GM11168 (cell line): Measurements from ENCODE around the gene ICA1.

Experiments
- in situ Hi-C: fragments of 300-500 bp; cut with MboI; formaldehyde crosslinking; loops from one replicate; pipeline ENCODE4 v1.12.0; 2022; ENCODE audit warnings: low sequenced_read_pairs; ENCODE audit not compliant: unreplicated experiment

ICA1 gene

DNA sequence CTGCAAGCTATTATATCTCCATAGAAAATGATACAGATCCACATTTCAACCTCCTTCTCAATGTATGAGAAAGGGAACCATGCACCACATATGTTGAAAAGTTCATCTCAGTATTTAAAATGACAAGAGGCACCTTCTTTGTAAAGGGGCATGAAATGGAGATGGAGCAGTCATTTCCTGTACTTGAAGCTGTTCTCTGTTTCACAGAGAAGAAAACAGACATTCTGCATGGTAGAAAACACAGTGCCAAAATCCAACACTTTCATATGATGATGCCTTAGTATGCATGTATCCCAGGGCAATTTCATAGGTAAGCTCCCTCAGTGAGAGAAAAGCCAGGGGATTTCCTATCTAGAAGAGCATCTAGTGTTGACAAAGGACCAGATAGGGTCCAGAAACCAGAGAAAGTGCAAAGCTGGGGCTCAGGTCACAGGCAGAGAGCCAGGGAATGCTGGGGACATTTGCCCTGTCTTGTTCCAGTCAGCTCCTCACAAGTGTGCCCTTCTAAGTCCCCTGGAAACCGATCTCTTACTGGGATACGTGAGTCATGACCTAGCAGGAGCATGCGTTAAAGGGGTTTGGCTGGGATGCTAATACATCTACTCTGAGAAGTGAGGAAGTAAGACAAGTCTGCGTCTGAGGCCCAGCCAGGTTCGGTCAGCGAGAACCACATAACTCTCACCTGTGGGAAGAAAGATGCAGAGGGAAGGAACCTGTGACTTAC, 118.7 kb downstream of the ICA1 start:
- in situ Hi-C loops = no loop called here

GRCh38 chr7:8142477-8142876, 119.5 kb downstream of the ICA1 start:
- in situ Hi-C loops = no loop called here

DNA sequence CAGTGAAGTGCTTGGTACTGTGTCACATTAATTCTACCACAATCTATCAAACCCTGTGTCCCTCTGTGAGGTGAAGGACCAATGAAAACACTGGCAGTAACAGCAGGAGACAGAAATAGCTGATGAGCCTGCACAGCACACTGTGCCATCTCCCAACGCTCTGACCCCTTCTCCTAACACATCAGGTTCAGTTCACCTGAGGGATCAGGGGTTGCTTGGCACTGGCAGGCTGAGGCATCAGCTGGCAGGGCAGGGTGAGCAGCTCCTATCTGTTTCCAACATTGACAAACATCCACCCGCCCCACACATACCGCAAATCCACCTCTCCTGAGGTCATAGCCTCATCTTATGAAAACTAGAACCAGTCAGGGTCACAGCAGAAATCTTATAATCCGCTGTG, 120.9 kb downstream of the ICA1 start:
- in situ Hi-C loops = no loop called here

- in situ Hi-C loops = no loop called here
Observed at GRCh38 chr7:8136051-8136730, 125.8 kb downstream of the ICA1 start.

GRCh38 chr7:8135417-8135816, 126.5 kb downstream of the ICA1 start:
- in situ Hi-C loops = no loop called here

DNA sequence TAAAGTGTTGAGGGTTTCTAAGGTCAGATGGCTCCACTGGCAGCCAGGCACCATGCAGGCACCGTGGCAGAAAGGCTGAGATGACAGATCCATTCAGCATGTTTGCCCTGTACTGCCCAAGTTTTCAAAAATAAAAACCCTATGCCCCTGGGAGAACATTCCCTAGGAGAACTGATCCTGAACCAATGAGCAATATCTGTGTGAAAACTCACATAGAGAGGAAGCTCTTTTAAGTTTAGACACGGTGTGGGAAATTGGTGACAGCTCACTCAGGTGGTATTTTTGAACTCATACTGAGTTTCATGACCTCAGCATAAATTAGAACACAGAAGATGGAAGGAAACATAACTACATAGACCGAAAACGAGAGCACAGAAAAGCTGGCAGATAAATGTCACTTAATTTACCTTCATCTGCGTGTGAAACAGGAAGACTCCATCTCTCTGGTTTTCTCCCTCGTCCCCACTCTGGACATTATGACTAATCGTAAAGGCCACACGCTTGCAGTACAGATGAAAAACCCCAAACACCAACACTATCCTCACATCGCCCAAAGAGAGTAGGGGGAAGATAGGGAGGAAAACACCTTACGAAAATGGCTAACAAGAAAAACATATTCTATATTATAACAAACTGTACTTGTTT, 127.8 kb downstream of the ICA1 start:
- in situ Hi-C loops = no loop called here

- in situ Hi-C loops = no loop called here
Observed at GRCh38 chr7:8133188-8133848, 128.6 kb downstream of the ICA1 start.

- in situ Hi-C loops = no loop called here
Observed at GRCh38 chr7:8131694-8132605, 130.0 kb downstream of the ICA1 start.

DNA sequence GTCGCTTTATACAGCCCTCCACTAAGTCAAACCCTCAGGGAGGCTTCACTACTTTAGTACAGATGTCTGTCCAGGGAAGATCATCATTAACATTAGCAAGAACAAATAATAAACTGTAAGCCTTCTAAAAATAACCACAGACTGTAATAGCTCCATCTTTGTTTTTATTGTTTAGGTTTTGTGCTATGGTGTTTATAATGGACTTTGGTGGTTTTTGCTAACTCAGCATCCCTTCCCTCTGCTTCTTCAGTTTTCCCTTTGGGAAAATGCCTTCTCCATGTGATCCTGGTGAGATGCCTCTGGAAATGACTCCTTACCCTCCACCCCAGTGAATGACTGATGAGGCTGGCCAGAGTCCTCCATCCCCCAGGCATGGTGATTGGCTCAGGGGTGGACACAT, 131.3 kb downstream of the ICA1 start:
- in situ Hi-C loops = no loop called here

- in situ Hi-C loops = no loop called here
Observed at GRCh38 chr7:8129318-8129659, 132.7 kb downstream of the ICA1 start.

GRCh38 chr7:8128449-8129317, 133.3 kb downstream of the ICA1 start:
- in situ Hi-C loops = no loop called here

DNA sequence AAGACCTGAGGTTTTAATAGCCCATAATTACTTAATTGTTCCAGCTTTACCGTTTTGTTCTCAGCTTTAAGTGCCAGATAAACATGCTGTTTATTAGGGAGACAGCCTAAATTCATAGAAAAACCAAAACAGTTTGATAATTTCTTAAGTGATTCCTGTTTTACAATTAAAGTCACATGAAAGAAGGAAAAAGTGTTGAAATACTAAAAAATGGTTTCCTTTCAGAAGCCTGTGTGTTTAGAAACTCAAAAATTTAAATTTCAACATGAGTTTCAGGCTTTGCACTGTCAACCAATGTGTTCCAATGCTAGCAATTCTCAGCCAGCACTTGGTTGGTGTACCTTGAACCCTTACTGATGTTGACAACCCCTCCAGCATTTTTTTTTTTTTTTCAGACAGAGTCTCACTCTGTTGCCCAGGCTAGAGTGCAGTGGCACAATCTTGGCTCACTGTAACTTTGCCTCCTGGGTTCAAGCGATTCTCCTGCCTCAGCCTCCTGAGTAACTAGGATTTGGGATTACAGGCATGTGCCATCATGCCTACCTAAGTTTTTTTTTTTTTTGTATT, 135.3 kb downstream of the ICA1 start:
- in situ Hi-C loops = no loop called here

DNA sequence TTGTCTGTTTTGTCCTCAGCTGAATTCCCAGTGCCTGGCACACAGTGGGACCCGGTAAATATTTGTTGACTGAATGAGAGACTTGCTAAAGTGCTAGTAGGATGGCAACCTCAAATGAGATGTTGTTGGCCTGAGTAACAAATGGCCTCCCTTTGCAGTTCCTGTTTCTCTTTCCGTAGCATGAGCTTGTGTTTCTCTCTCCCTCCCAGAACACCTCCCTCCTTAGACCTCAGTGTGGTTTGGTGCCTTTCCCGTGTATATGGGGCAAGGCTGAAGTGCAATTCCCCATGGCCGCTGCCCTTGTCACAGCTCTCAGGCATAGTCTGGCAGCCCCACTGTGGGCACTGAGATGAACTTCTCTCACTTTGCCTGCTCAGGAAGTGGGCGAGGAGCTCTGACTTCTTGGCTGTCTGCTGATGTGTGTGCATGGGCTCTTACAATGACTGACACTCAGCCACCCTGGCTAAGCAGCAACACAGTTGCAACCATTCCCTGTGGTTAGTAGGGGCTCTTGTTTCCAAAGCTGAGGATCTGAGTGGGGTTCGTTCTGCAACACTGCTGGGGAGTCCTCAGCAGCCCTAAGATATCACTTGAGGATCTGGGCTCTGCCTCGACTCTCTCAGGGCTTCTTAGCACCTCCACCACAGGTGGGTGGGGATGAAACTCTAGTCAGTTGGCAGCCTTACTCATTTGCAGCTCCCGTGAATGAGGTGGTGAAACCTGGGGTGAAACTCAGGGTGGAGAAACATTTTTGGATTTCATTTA, 136.1 kb downstream of the ICA1 start:
- in situ Hi-C loops = no loop called here

DNA sequence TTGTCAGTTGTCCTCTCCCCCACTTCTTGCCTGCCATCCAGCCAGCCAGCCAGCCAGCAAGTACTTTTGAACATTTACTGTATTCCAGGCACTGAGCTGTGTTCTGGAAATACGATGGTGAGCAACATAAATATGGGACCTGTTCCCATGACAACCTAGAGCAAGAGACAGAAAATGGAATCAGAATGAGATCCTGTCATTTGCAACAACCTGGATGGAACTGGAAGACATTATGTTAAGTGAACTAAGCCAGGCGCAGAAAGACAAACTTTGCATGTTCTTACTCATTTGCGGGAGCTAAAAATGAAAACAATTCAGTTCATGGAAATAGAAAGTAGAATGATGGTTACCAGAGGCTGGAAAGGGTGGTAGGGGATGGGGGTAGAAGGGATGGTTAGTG, 140.7 kb downstream of the ICA1 start:
- in situ Hi-C loops = no loop called here

DNA sequence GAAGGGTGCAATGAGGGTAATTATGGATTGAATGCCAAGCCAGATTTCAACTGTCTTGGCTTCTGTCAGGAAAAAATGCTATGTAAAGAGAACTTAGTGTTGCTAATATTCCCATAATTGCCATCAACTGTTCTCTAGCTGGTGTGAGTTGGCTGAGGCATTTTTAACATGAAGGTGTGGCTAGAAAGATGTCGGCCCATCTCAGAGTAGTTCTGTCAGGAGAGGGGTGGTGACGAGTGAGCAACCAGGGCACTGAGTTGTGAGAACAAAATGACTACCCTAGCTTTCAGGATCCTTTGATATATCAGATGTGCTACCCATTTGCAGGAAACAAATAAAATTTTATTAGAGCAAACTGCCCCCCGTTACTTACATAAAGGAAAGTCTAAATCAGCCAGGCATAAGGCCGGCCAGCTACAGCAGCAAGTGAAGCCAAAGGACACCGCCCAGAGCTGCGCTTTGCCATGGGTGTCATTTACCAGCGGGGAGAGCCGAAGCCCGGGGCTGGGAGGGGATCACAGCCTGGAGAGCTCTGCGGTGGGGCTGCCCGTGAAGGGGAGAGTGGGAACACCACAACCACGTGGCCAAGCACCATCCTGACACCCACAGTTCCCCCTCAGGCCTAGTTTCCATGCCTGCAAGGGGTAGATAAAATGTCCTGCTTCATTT, 141.4 kb downstream of the ICA1 start:
- in situ Hi-C loops = no loop called here

GRCh38 chr7:8119262-8119661, 142.7 kb downstream of the ICA1 start:
- in situ Hi-C loops = no loop called here

- in situ Hi-C loops = no loop called here
Observed at GRCh38 chr7:8117195-8117594, 144.8 kb downstream of the ICA1 start.
